GM12892 (cell line): ENCODE results near the gene MTFMT.

Source experiments
- DNase-seq: peaks from one replicate; pipeline ENCODE4 v3.0.0; 2011; ENCODE audit not compliant: insufficient read length
- FAIRE-seq: peaks from 2 replicates; lab custom pipeline; 2011; peaks lifted over from hg19 to GRCh38; lab: Jason Lieb, UNC
- POLR2A ChIP-seq: IDR thresholded peaks from 2 replicates; pipeline ENCODE4 v1.6.1; 2011; ENCODE audit warnings: low read depth, low read length, control low read depth
- POLR2AphosphoS5 ChIP-seq: IDR thresholded peaks from 2 replicates; pipeline ENCODE4 v1.6.1; 2011; ENCODE audit warnings: low read depth, low read length, control low read depth
- TAF1 ChIP-seq: IDR thresholded peaks from 2 replicates; pipeline ENCODE4 v1.6.1; 2011; ENCODE audit warnings: low read depth, mild to moderate bottlenecking, control low read depth, low read length, borderline replicate concordance

The MTFMT gene

DNA sequence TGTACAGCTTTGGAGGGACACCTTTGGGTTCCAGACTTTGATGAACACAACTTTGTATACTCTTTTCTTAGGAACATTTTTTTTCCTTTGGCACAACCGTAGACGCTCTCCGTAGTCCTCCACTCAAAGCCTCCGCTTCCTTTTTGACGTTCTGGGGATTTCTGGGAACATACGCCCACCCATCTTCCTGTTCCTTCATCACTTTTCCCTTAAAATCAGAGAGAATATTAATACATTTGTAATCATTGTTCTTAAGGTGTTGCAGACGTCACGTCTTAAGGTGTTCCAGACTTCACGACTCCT is 39.3 kb downstream of the MTFMT start:
- no peak for FAIRE-seq
- TF ChIP-seq POLR2AphosphoS5, result no peak
- TF ChIP-seq POLR2A, result no peak
- TF ChIP-seq TAF1, result no peak

DNA sequence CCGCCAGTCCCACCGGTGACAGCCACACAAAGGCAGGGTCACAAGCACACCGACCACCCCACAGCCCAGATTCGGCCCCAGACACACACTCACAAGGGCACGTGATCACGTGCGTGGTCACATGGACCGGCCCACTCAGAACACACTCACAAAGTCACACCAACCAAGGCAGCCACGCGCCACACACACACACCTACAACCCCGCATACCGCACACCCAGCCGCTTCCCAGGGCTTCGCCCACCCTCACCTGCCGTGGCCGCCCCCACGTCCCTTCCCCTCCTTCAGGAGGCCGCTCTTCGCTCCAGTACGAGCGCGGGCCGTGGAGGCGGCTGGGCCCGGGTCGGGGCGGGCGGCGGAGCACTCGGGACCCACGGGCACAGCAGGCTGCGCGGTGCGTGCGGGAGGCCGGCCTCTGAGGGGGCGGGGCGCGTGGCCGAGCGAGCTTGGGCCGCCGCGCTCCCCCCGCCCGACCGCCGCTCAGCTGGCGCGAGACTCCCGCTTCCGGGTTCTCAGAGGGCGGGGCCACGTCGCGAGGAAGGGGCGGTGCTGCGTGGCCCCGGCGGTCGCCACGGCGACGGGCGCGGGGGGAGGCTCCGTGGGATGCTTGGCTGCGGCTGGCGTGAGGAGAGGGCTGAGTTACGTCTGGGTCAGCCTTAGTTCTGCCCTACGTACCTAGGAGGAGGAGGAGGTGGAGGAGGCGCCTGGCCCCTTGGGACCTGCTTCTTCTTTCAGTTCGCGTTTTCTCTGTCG is 39.8 kb downstream of the MTFMT start, which contains the start of gene SPG21:
Gene SPG21 (minus strand): TSS at position 499 of the 752 bp plus-strand sequence. CDS start 6,345 bp downstream, outside the sequence.
- DNase-seq (peak; percentile 87), FAIRE-seq (peak; percentile 94)
- TF ChIP-seq POLR2AphosphoS5 (peak; percentile 69), POLR2A (peak; percentile 61; the same call in 1 of the 2 replicates), TAF1 (0 out of 2 replicates have a peak, but pooled peaks have one; percentile 15)

More for the DNA sequence above, 39.3 kb downstream of the MTFMT start:
- no peak for DNase-seq

DNA sequence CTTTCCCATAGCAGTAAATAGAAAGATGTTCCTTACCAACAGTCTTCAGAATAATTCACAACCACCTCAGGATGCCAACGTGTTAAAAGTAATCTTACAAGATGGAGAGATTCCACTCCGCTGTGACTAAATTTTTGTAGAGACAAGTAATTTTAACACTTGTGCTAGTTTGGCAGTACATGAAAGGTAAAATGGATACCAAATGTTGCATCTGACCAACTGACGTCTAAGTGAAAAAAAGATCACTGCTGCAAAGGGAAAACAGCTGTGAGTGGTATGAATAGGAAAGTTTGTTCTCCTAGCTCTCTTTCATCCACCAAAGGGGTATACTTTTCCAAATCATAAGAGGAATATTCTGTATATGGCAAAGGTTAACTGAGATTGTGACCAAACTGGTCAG is 42.3 kb downstream of the MTFMT start:
- TF ChIP-seq POLR2A, result no peak
- TF ChIP-seq POLR2AphosphoS5, result no peak
- no peak for TF ChIP-seq TAF1
- FAIRE-seq, result no peak
- no peak for DNase-seq

DNA sequence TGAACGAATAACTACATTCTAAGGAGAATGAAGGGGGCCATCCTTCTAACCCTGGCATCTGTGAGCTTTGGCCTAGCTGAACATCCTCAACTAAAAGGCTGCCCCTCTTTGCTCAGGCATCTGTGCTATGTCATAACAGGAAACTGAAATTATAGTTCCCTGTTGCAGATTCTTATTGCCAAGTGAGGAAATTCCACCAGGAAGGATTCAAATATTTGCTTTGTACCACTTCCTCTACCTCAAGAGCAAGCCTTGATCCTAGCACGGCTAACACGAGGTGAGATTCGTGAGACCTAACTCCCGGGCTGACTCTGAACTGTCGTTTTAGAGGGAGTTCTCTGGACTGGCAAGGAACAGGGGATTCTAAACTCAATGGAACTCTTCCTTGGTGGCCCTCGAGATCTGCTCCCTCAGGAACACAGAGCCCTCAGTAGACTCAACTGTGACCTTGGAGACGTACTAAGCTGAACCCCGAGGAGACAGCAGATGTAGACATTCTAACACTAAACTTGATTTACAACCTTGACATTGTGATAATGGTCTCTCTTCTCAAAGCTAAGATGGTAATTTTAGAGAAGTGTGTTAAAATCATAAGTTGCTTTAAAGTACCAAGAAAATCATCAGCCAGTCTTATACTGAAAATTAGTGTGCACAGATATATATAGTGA is 43.9 kb downstream of the MTFMT start:
- TF ChIP-seq TAF1 (no peak), POLR2A (no peak), POLR2AphosphoS5 (no peak)
- no peak for FAIRE-seq
- no peak for DNase-seq

DNA sequence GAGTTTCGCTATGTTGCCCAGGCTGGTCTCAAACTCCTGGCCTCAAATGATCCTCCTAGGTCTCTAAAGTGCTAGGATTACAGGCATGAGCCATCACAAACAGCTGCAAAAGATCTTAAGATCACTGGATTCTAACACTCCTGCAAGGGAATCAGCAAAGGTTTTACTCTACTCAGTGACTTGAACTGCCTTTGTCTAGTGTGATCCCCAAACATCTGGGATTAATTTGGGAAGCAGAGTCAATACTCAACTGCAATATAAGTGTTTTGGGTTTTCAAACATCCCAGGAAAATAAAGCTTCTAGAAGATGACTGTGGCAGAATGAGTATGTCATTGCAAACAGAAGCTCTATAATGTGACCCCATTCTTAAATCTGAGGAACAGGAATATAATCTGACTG is 47.0 kb downstream of the MTFMT start:
- no peak for DNase-seq
- no peak for TF ChIP-seq TAF1
- TF ChIP-seq POLR2A, result no peak
- TF ChIP-seq POLR2AphosphoS5, result no peak
- no peak for FAIRE-seq

DNA sequence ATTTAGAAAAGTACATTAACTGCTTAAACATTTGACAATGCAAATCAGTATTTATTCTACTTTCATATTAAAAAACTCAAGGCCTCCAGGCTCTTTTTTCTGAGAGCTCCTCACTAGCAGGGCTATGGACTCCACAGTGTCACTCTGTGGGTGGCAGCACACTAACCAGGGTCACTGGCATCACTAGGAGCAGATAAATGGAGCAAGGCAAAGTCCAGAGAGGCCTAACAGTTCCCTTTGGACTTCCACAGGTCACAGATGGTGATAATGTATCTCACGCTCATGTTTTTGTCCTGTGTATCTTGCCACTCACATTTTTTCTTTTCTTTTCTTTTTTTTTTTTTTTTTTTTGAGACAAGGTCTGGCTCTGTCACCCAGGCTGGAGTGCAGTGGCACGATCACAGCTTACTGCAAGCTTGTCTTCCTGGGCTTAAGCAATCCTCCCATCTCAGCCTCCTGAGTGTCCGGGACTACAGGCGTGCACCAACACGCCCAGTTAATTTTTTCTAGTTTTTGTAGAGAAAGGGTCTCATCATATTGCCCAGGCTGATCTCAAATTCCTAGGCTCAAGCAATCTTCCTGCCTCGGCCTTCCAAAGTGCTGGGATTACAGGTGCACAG is 47.5 kb downstream of the MTFMT start:
- FAIRE-seq, result no peak
- DNase-seq, result no peak
- TF ChIP-seq POLR2AphosphoS5, result no peak
- TF ChIP-seq TAF1, result no peak
- no peak for TF ChIP-seq POLR2A

DNA sequence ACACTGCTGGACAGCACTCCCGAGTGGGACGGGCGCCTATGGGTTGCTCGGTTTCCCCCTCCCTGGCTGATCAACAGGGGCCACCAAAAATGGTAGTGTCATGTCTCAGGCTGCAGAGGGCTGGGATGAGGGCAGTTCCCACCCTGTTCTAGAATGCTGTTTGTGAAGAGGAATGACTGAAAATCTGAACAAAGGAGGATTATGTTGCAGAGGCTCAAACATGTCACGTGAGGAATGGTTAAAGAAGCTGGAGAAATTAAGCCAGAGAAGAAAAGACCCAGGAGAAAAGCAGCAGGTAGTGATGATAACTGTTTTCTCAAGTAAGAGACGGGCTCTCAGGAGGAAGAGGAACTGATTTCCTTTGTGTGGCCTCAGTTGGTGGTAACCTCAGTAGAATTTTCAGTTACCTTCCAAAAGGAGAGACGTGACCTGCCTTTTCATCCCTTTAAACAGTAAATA is 50.2 kb downstream of the MTFMT start:
- TF ChIP-seq POLR2A (no peak), TAF1 (no peak), POLR2AphosphoS5 (no peak)
- no peak for DNase-seq
- no peak for FAIRE-seq

DNA sequence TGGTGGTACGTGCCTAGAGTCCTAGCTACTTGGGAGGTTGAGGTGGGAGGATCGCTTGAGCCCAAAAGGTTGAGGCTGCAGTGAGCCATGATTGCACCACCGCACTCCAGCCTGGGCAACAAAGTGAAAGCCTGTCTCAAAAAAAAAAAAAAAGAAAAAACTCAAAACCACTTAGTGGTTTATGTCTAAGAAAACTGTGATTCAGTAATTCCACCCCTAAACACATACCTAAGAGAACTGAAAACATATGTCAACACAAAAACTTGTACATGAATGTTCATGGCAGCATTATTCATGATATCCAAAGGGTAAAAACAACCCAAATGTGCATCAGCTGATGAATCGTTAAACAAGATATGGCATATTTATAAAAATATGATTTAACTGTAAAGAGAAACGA is 54.0 kb downstream of the MTFMT start:
- TF ChIP-seq POLR2A (no peak), TAF1 (no peak), POLR2AphosphoS5 (no peak)
- DNase-seq (no peak), FAIRE-seq (no peak)

DNA sequence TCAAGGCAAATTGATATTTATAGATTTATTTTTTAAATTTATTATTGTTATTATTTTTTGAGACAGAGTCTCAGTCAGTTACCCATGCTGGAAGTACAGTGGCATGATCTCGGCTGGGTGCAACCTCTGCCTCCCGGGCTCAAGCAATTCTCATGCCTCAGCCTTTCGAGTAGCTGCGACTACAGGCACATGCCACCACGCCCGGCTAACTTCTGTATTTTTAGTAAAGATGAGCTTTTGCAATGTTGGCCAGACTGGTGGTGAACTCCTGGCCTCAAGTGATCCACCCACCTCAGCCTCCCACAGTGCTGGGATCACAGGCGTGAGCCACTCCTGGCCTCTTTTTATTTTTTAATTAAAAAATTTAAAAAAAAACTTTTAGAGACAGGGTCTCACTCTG is 58.7 kb downstream of the MTFMT start:
- no peak for TF ChIP-seq POLR2A
- no peak for TF ChIP-seq TAF1
- no peak for TF ChIP-seq POLR2AphosphoS5
- no peak for FAIRE-seq
- DNase-seq, result no peak

DNA sequence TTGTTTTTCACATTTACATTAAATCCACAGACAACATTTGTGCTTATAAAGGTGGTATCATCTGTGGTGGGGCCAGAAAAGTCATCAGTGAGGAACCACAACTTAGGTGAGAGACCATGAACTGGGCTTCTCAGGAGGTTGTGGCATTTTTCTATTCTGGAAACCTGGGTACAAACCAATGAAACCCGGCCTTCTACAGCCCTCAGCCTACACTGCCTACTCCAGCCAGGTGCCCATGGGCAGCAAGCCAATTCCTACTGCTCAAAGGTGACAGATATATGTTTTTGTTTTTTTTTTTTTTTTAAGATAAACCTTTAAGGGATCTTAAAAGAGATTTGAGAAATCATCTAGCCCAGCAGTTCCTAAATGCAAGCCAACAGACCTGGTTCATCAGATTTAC is 60.0 kb downstream of the MTFMT start:
- TF ChIP-seq TAF1 (no peak), POLR2AphosphoS5 (no peak), POLR2A (no peak)
- no peak for FAIRE-seq
- no peak for DNase-seq

DNA sequence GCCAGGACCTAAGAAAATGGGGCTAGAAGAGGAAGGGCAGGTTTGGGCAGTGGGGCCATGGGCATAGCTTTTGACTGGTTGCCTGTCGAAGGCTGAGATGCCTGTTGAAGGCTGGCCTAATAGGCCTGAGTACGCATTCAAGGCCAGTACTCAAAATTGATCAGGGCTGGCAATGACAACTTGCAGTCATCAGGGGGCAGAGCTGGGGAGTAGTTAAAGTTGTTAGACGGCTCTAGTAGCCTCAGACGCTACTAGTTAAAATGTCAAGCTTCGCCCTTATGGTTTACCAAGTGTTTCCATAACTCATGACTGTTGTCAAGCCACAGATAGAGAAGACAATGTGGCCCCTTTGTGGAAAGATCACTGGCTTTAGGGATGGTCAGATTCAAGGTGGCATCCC is 68.4 kb downstream of the MTFMT start:
- TF ChIP-seq TAF1, result no peak
- TF ChIP-seq POLR2A, result no peak
- TF ChIP-seq POLR2AphosphoS5, result no peak
- DNase-seq (no peak), FAIRE-seq (no peak)

DNA sequence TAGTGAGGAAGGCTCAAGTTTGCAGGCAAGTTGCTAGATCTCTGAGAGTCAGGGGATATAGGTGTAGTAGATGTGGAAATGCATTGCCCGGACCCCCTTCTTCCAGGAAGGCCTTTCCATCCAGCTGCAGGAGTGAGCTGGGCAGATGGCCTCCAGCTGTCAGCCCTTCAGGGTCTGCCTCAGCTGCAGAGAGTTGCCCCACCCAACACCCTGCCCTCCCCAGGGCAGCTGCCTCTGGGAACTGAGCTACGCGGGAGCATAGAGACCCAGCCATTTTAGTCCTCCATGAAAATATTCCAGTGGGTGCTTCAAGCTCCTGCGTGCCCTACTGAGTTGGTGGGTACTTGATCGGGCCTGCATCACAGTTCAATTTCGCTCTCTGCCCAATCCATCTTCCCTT is 69.3 kb downstream of the MTFMT start:
- TF ChIP-seq POLR2AphosphoS5 (no peak), POLR2A (no peak), TAF1 (no peak)
- no peak for FAIRE-seq
- no peak for DNase-seq
